GM23338 (cell line): ENCODE measurements around the gene TIMMDC1. TPM values are rescaled to one million over a fixed set of nuclear protein-coding genes. Genes with fewer than 3 reads are reported as not detected.

Experiments
- ATAC-seq: fragments of 200-7000 bp; cut with Tn5 transposase; 3 replicates; pipeline ENCODE4 v1.9.1; 2020
- DNase-seq: peaks from one replicate; pipeline ENCODE4 v3.0.0-alpha.2; 2015; ENCODE audit warnings: low spot score
- H2AFZ ChIP-seq: fragments of 200-600 bp; sonication (generic); 2 replicates; pipeline ENCODE4 v1.8.0; 2016; ENCODE audit warnings: antibody characterized with exemption, mild to moderate bottlenecking, moderate library complexity
- H3F3A ChIP-seq: fragments of 200-600 bp; sonication (generic); replicated peaks from 2 replicates; pipeline ENCODE4 v1.8.0; 2017; ENCODE audit warnings: antibody characterized with exemption, mixed run types, low read depth
- H3K27ac ChIP-seq: fragments of 200-600 bp; sonication (generic); 2 replicates; pipeline ENCODE4 v1.6.1; 2016; ENCODE audit warnings: low read depth
- H3K27me3 ChIP-seq: fragments of 200-600 bp; sonication (generic); 2 replicates; pipeline ENCODE4 v1.8.0; 2016; ENCODE audit warnings: mild to moderate bottlenecking, mixed run types, moderate library complexity; ENCODE audit not compliant: insufficient read depth
- H3K36me3 ChIP-seq: fragments of 200-600 bp; sonication (generic); 2 replicates; pipeline ENCODE4 v1.8.0; 2016; ENCODE audit warnings: mild to moderate bottlenecking; ENCODE audit not compliant: insufficient read depth
- H3K4me1 ChIP-seq: fragments of 200-600 bp; sonication (generic); 2 replicates; pipeline ENCODE4 v1.8.0; 2016; ENCODE audit warnings: mild to moderate bottlenecking, moderate library complexity; ENCODE audit not compliant: insufficient read depth
- H3K4me2 ChIP-seq: fragments of 200-600 bp; sonication (generic); 2 replicates; pipeline ENCODE4 v1.7.1; 2017; ENCODE audit warnings: mixed run types
- H3K4me3 ChIP-seq: fragments of 200-600 bp; sonication (generic); 2 replicates; pipeline ENCODE4 v1.6.1; 2016; ENCODE audit warnings: mixed run types
- H3K79me2 ChIP-seq: fragments of 200-600 bp; sonication (generic); replicated peaks from 2 replicates; pipeline ENCODE4 v1.8.0; 2017; ENCODE audit warnings: mild to moderate bottlenecking; ENCODE audit not compliant: insufficient read depth
- H3K9me2 ChIP-seq: fragments of 200-600 bp; sonication (generic); 2 replicates; pipeline ENCODE4 v1.8.0; 2017; ENCODE audit not compliant: insufficient read depth
- H4K20me1 ChIP-seq: fragments of 200-600 bp; sonication (generic); replicated peaks from 2 replicates; pipeline ENCODE4 v1.8.0; 2017; ENCODE audit warnings: mild to moderate bottlenecking; ENCODE audit not compliant: insufficient read depth
- H3K27ac Mint-ChIP-seq: 2 replicates; pipeline ENCODE4 v1.8.0; 2020; ENCODE audit warnings: inconsistent platforms, mild to moderate bottlenecking, moderate library complexity, mixed read lengths
- H3K27me3 Mint-ChIP-seq: 3 replicates; pipeline ENCODE4 v1.8.0; 2022; ENCODE audit warnings: low read depth, mild to moderate bottlenecking, moderate library complexity, mixed read lengths, inconsistent platforms; ENCODE audit not compliant: insufficient read depth, poor library complexity
- H3K36me3 Mint-ChIP-seq: 3 replicates; pipeline ENCODE4 v1.8.0; 2021; ENCODE audit warnings: low read depth, mild to moderate bottlenecking, inconsistent platforms, moderate library complexity, mixed read lengths
- H3K4me1 Mint-ChIP-seq: 3 replicates; pipeline ENCODE4 v1.8.0; 2020; ENCODE audit warnings: mild to moderate bottlenecking, inconsistent platforms, mixed read lengths
- H3K4me3 Mint-ChIP-seq: 3 replicates; pipeline ENCODE4 v1.8.0; 2021; ENCODE audit warnings: moderate library complexity, mild to moderate bottlenecking, inconsistent platforms, mixed read lengths
- H3K9me3 Mint-ChIP-seq: 3 replicates; pipeline ENCODE4 v1.8.0; 2020; ENCODE audit warnings: moderate library complexity, mild to moderate bottlenecking, inconsistent platforms, mixed read lengths
- CREB1 ChIP-seq: fragments of 250-450 bp; sonication (Bioruptor Pico); IDR thresholded peaks from 2 replicates; pipeline ENCODE4 v1.5.0; 2020; ENCODE audit warnings: low read depth, mild to moderate bottlenecking, moderate library complexity
- EZH2 ChIP-seq: fragments of 200-600 bp; sonication (generic); IDR thresholded peaks from one replicate; pipeline ENCODE4 v1.8.0; 2017; ENCODE audit warnings: antibody characterized with exemption, mild to moderate bottlenecking, low read depth; ENCODE audit not compliant: unreplicated experiment
- EZH2phosphoT487 ChIP-seq: fragments of 200-600 bp; sonication (generic); IDR thresholded peaks from one replicate; pipeline ENCODE4 v1.8.1; 2018; ENCODE audit warnings: antibody characterized with exemption; ENCODE audit not compliant: unreplicated experiment
- JUNB ChIP-seq: IDR thresholded peaks from one replicate; pipeline ENCODE4 v1.6.1; 2016; ENCODE audit warnings: antibody characterized with exemption; ENCODE audit not compliant: unreplicated experiment
- POLR2AphosphoS5 ChIP-seq: IDR thresholded peaks from 2 replicates; pipeline ENCODE4 v1.6.1; 2016; ENCODE audit warnings: antibody characterized with exemption, low read depth
- STAT1 ChIP-seq: IDR thresholded peaks from one replicate; pipeline ENCODE4 v1.6.1; 2016; ENCODE audit warnings: antibody characterized with exemption; ENCODE audit not compliant: unreplicated experiment
- ZNF114 ChIP-seq: fragments of 250-450 bp; sonication (Bioruptor Pico); IDR thresholded peaks from 2 replicates; pipeline ENCODE4 v1.5.0; 2020; ENCODE audit warnings: mild to moderate bottlenecking, moderate library complexity
- ZNF331 ChIP-seq: fragments of 250-450 bp; sonication (Bioruptor Pico); IDR thresholded peaks from 2 replicates; pipeline ENCODE4 v1.5.0; 2020; ENCODE audit warnings: low read depth, mild to moderate bottlenecking, moderate library complexity
- polyA plus RNA-seq: library from polyadenylated mRNA; unstranded; fragments of >200 nt; fragmentation: Nextera tagmentation; extraction: Ambion mirVana; gene quantifications from 2 replicates; pipeline ENCODE4 v1.2.1, GENCODE V29; 2016
- total RNA-seq: library from RNA; depleted of rRNA; stranded (reverse); fragments of >200 nt; shearing (Covaris generic); gene quantifications from 2 replicates; pipeline ENCODE4 v1.2.3, GENCODE V29; 2014
- TF ChIP-seq, protein P1 (sequence below), 2 experiments: fragments of 200-600 bp in 1 of 2; sonication (generic) in 1 of 2; conservative IDR thresholded peaks; 2 replicates each; pipeline versions ENCODE4 v1.5.1 to v1.6.1; 2016 to 2017; ENCODE audit warnings: antibody characterized with exemption in 2 of 2, low read depth in 2 of 2, mild to moderate bottlenecking in 2 of 2, moderate library complexity in 1 of 2
- TF ChIP-seq, protein P2 (sequence below): IDR thresholded peaks from one replicate; pipeline ENCODE4 v1.6.1; 2018; ENCODE audit warnings: antibody characterized with exemption; ENCODE audit not compliant: unreplicated experiment
- TF ChIP-seq, protein P3 (sequence below): fragments of 250-450 bp; sonication (Bioruptor Pico); IDR thresholded peaks from 2 replicates; pipeline ENCODE4 v1.5.0; 2020; ENCODE audit warnings: mild to moderate bottlenecking, moderate library complexity

Gene TIMMDC1
- total and polyA plus RNA-seq, 2 experiments from 2014 or later: 62.2 to 105 TPM

DNA sequence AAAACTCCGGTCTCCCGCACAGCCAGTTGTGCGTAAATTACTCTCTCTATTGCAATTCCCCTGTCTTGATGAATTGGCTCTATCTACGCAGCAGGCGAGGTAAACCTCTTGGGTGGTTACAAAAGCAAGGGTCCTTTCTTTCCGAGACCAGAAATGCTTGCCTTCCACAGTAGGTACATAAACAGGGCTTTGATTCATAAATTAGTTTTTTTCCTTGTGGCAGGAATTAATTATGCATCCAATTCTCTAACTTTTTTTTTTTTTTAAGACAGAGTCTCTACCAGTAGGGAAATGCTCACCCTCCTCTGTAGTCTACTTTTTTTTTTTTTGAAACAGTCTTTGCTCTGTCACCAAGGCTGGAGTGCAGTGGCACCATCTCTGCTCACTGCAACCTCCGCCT, 44.8 kb downstream of the TIMMDC1 start:
- Histone ChIP-seq H3K27me3 (no peaks in the 10 kb centered on the region), H4K20me1 (no peaks in the 10 kb centered on the region), H3F3A (no peaks in the 10 kb centered on the region), H3K4me3 (no peak overlapping the region), H3K36me3 (no peaks in the 10 kb centered on the region), H3K4me1 (no peaks in the 10 kb centered on the region), H3K9me2 (no peaks in the 10 kb centered on the region), H3K27ac (no peak overlapping the region), H3K79me2 (no peaks in the 10 kb centered on the region), H3K4me2 (no peak overlapping the region), H2AFZ (no peak overlapping the region; the same call in 1 of the 2 replicates)
- no peak for TF ChIP-seq JUNB
- no peak for TF ChIP-seq EZH2phosphoT487
- Mint-ChIP-seq H3K27ac (no peak overlapping the region), H3K27me3 (peaks cover 4% of the 10 kb centered on the region), H3K9me3 (no peaks in the 10 kb centered on the region), H3K4me3 (no peak overlapping the region), H3K36me3 (no peaks in the 10 kb centered on the region), H3K4me1 (no peaks in the 10 kb centered on the region)
- no peak for ATAC-seq
- no peak for DNase-seq

DNA sequence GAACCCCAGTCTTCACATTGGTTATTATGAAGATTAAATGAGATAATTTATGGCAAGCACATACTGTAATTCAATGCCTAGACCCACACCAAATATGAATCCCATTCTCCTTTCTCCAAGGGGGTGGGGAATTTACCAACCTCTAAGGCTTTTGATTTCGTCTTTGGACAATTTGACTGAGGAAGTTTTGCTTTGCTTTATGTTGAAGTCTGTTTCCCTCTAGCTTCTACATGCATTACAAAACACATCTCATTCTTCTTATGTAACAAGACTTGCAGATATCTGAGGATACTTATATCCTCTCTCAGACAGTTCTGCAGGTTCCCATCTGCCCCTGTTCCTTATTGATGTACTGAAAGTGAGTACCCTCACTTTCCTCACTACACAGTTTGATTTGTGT, 48.9 kb downstream of the TIMMDC1 start:
- Mint-ChIP-seq H3K4me3 (no peak overlapping the region), H3K9me3 (no peaks in the 10 kb centered on the region), H3K27ac (no peak overlapping the region), H3K27me3 (peaks cover 4% of the 10 kb centered on the region), H3K4me1 (peaks cover 2% of the 10 kb centered on the region; the same call in 2 of the 3 replicates), H3K36me3 (no peaks in the 10 kb centered on the region)
- Histone ChIP-seq H3K9me2 (no peaks in the 10 kb centered on the region), H3K79me2 (no peaks in the 10 kb centered on the region), H3K4me3 (no peak overlapping the region), H3K27me3 (no peaks in the 10 kb centered on the region), H3K27ac (no peak overlapping the region), H2AFZ (peak overlapping the region; percentile 59), H3K36me3 (no peaks in the 10 kb centered on the region), H3F3A (no peaks in the 10 kb centered on the region), H4K20me1 (no peaks in the 10 kb centered on the region), H3K4me2 (no peak overlapping the region), H3K4me1 (peaks cover 2% of the 10 kb centered on the region; the same call in 1 of the 2 replicates)
- no peak for DNase-seq
- no peak for ATAC-seq
- TF ChIP-seq STAT1: no peak
- no peak for TF ChIP-seq EZH2
- TF ChIP-seq JUNB: no peak
- TF ChIP-seq, protein P1, sequence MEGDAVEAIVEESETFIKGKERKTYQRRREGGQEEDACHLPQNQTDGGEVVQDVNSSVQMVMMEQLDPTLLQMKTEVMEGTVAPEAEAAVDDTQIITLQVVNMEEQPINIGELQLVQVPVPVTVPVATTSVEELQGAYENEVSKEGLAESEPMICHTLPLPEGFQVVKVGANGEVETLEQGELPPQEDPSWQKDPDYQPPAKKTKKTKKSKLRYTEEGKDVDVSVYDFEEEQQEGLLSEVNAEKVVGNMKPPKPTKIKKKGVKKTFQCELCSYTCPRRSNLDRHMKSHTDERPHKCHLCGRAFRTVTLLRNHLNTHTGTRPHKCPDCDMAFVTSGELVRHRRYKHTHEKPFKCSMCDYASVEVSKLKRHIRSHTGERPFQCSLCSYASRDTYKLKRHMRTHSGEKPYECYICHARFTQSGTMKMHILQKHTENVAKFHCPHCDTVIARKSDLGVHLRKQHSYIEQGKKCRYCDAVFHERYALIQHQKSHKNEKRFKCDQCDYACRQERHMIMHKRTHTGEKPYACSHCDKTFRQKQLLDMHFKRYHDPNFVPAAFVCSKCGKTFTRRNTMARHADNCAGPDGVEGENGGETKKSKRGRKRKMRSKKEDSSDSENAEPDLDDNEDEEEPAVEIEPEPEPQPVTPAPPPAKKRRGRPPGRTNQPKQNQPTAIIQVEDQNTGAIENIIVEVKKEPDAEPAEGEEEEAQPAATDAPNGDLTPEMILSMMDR (conservative IDR thresholded peaks at IDR 0.05; ENCODE audit: low read depth in 2 of 2): no peak
- TF ChIP-seq, protein P2, sequence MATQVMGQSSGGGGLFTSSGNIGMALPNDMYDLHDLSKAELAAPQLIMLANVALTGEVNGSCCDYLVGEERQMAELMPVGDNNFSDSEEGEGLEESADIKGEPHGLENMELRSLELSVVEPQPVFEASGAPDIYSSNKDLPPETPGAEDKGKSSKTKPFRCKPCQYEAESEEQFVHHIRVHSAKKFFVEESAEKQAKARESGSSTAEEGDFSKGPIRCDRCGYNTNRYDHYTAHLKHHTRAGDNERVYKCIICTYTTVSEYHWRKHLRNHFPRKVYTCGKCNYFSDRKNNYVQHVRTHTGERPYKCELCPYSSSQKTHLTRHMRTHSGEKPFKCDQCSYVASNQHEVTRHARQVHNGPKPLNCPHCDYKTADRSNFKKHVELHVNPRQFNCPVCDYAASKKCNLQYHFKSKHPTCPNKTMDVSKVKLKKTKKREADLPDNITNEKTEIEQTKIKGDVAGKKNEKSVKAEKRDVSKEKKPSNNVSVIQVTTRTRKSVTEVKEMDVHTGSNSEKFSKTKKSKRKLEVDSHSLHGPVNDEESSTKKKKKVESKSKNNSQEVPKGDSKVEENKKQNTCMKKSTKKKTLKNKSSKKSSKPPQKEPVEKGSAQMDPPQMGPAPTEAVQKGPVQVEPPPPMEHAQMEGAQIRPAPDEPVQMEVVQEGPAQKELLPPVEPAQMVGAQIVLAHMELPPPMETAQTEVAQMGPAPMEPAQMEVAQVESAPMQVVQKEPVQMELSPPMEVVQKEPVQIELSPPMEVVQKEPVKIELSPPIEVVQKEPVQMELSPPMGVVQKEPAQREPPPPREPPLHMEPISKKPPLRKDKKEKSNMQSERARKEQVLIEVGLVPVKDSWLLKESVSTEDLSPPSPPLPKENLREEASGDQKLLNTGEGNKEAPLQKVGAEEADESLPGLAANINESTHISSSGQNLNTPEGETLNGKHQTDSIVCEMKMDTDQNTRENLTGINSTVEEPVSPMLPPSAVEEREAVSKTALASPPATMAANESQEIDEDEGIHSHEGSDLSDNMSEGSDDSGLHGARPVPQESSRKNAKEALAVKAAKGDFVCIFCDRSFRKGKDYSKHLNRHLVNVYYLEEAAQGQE: no peak
- no peak for TF ChIP-seq ZNF114 (CRISPR knock-in tag)
- no peak for TF ChIP-seq CREB1 (CRISPR knock-in tag)
- TF ChIP-seq ZNF331 (CRISPR knock-in tag): no peak
- TF ChIP-seq POLR2AphosphoS5: no peak
- TF ChIP-seq EZH2phosphoT487: no peak
- TF ChIP-seq, protein P3, sequence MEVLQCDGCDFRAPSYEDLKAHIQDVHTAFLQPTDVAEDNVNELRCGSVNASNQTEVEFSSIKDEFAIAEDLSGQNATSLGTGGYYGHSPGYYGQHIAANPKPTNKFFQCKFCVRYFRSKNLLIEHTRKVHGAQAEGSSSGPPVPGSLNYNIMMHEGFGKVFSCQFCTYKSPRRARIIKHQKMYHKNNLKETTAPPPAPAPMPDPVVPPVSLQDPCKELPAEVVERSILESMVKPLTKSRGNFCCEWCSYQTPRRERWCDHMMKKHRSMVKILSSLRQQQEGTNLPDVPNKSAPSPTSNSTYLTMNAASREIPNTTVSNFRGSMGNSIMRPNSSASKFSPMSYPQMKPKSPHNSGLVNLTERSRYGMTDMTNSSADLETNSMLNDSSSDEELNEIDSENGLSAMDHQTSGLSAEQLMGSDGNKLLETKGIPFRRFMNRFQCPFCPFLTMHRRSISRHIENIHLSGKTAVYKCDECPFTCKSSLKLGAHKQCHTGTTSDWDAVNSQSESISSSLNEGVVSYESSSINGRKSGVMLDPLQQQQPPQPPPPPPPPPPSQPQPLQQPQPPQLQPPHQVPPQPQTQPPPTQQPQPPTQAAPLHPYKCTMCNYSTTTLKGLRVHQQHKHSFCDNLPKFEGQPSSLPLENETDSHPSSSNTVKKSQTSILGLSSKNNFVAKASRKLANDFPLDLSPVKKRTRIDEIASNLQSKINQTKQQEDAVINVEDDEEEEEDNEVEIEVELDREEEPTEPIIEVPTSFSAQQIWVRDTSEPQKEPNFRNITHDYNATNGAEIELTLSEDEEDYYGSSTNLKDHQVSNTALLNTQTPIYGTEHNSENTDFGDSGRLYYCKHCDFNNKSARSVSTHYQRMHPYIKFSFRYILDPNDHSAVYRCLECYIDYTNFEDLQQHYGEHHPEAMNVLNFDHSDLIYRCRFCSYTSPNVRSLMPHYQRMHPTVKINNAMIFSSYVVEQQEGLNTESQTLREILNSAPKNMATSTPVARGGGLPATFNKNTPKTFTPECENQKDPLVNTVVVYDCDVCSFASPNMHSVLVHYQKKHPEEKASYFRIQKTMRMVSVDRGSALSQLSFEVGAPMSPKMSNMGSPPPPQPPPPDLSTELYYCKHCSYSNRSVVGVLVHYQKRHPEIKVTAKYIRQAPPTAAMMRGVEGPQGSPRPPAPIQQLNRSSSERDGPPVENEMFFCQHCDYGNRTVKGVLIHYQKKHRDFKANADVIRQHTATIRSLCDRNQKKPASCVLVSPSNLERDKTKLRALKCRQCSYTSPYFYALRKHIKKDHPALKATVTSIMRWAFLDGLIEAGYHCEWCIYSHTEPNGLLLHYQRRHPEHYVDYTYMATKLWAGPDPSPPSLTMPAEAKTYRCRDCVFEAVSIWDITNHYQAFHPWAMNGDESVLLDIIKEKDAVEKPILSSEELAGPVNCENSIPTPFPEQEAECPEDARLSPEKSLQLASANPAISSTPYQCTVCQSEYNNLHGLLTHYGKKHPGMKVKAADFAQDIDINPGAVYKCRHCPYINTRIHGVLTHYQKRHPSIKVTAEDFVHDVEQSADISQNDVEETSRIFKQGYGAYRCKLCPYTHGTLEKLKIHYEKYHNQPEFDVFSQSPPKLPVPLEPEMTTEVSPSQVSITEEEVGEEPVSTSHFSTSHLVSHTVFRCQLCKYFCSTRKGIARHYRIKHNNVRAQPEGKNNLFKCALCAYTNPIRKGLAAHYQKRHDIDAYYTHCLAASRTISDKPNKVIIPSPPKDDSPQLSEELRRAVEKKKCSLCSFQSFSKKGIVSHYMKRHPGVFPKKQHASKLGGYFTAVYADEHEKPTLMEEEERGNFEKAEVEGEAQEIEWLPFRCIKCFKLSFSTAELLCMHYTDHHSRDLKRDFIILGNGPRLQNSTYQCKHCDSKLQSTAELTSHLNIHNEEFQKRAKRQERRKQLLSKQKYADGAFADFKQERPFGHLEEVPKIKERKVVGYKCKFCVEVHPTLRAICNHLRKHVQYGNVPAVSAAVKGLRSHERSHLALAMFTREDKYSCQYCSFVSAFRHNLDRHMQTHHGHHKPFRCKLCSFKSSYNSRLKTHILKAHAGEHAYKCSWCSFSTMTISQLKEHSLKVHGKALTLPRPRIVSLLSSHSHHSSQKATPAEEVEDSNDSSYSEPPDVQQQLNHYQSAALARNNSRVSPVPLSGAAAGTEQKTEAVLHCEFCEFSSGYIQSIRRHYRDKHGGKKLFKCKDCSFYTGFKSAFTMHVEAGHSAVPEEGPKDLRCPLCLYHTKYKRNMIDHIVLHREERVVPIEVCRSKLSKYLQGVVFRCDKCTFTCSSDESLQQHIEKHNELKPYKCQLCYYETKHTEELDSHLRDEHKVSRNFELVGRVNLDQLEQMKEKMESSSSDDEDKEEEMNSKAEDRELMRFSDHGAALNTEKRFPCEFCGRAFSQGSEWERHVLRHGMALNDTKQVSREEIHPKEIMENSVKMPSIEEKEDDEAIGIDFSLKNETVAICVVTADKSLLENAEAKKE: no peak
